SH-SY5Y (cell line): ENCODE results near the gene TEAD1.

Experiments used
- GATA2 ChIP-seq: IDR thresholded peaks from 2 replicates; pipeline ENCODE4 v1.6.1; 2011; ENCODE audit warnings: mild to moderate bottlenecking, low read depth, low read length
- GATA3 ChIP-seq: IDR thresholded peaks from 2 replicates; pipeline ENCODE4 v1.6.1; 2011; ENCODE audit warnings: low read depth, mild to moderate bottlenecking, low read length, moderate library complexity

TEAD1 gene

GRCh38 chr11:12981676-12982522 is 307.7 kb downstream of the TEAD1 start:
- no peak for TF ChIP-seq GATA3
- TF ChIP-seq GATA2: no peak

DNA sequence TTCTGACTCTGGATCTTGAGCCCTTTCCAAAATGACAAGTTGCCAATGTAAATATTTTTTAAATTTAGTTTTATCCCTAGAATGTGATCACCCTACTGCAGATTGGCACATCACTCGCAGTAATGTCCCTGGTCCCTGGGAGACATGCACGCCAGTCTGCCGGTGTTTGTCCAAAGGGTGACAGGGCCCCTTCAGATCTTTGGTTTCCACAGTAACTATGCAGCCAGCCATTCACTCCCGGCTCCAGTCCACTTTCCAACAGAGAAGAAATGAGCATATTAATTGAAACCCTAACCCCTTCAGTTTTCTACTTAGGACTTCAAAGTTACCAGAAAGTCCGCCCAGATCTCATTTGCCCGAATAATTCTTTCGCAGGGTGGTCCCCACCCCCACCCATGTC is 309.1 kb downstream of the TEAD1 start:
- no peak for TF ChIP-seq GATA3
- TF ChIP-seq GATA2: no peak

GRCh38 chr11:12986194-12986898 is 312.1 kb downstream of the TEAD1 start:
- no peak for TF ChIP-seq GATA2
- no peak for TF ChIP-seq GATA3

DNA sequence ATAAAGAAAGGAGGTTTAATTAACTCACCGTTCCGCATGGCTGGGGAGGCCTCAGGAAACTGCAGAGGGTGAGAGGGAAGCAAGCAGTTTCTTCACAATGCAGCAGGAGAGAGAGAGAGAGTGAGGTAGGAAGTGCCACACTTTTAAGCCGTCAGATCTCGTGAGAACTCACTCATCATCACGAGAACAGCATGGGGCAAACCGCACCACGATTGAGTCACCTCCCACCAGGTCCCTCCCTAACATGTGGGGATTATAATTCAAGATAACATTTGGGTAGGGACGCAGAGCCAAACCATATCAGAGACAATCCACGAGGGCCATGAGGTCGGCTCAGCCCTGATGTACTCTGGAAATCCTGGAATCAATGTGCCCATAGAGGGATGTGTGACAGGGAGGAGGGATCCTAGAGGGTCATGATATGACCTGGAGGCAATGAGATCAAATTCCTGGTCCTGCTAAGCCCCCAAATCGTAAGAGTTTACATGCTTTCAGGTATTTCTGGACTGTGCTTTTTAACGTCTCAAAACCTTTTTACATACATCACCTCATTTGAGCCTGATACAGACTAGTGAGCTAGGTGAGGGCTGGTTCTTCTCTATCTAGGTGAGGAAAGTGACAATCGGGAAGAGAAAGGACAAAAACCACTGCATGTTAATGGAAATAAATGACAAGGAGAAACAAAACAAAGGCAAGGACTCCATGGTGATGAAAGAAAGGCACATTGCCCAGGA is 315.4 kb downstream of the TEAD1 start:
- no peak for TF ChIP-seq GATA2
- TF ChIP-seq GATA3: no peak

- TF ChIP-seq GATA2 (no peak), GATA3 (no peak)
Measured at GRCh38 chr11:12990162-12990480, 315.9 kb downstream of the TEAD1 start.

DNA sequence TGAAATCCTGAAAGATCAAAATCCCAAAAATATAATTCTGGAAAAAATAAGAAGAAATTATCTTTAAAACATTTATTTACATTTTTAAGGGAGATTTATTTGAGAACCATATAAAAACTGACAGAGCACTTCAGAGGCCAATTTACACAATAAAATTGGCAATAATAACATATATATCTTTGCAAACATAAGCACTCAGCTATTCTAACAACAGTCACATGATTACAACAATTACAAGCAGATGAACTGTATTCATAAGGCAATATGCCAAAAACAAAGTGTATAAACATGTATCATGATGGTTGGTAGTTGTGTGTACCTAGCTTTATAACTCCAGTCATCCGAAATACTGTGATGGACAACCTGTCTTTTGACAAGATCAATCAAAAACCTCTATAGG is 317.2 kb downstream of the TEAD1 start:
- no peak for TF ChIP-seq GATA3
- no peak for TF ChIP-seq GATA2

GRCh38 chr11:12993626-12994025 is 319.4 kb downstream of the TEAD1 start:
- TF ChIP-seq GATA2: no peak
- no peak for TF ChIP-seq GATA3
